DMS79 treated with DMSO at 0.1 percent for 48 hours (cell line): ENCODE data around the gene ZNF219.

Experiments
- DNase-seq: peaks from one replicate; lab custom pipeline; 2025; lab: John Stamatoyannopoulos, UW

The ZNF219 gene

GRCh38 chr14:21084998-21085853 lies 13.2 kb downstream of the ZNF219 start:
- peak; percentile 25 for DNase-seq

DNA sequence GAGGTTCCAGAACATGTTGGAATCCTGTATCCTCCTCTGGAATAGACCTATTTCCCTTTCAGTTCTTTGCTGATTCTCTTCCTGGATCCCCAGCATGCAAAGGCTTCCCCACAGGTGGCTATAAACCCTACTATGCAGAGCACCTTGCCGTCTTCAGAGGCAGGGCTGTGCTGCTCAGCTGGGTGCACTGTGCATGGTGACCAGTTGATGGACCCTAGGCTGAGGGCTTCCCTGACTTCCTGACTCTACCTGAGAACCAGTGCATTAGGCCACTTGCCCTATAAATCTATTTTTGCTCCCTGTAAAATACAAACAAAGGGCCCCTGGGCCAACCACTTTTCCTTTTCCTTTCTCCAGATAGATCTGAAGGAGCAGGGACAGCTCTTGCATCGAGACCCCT lies 14.1 kb downstream of the ZNF219 start:
- no peak for DNase-seq

GRCh38 chr14:21083565-21084325 lies 14.7 kb downstream of the ZNF219 start:
- no peak for DNase-seq

GRCh38 chr14:21081521-21082142 lies 16.8 kb downstream of the ZNF219 start:
- DNase-seq: no peak

GRCh38 chr14:21078726-21079125 lies 19.7 kb downstream of the ZNF219 start:
- no peak for DNase-seq

GRCh38 chr14:21078287-21078686 lies 20.2 kb downstream of the ZNF219 start:
- DNase-seq: no peak

- no peak for DNase-seq
Observed at GRCh38 chr14:21077672-21078071, 20.8 kb downstream of the ZNF219 start.

- peak; percentile 13 for DNase-seq
Observed at GRCh38 chr14:21075719-21076437, 22.6 kb downstream of the ZNF219 start.

- no peak for DNase-seq
Observed at GRCh38 chr14:21074398-21075272, 23.8 kb downstream of the ZNF219 start.

- no peak for DNase-seq
Observed at GRCh38 chr14:21073921-21074320, 24.5 kb downstream of the ZNF219 start.

DNA sequence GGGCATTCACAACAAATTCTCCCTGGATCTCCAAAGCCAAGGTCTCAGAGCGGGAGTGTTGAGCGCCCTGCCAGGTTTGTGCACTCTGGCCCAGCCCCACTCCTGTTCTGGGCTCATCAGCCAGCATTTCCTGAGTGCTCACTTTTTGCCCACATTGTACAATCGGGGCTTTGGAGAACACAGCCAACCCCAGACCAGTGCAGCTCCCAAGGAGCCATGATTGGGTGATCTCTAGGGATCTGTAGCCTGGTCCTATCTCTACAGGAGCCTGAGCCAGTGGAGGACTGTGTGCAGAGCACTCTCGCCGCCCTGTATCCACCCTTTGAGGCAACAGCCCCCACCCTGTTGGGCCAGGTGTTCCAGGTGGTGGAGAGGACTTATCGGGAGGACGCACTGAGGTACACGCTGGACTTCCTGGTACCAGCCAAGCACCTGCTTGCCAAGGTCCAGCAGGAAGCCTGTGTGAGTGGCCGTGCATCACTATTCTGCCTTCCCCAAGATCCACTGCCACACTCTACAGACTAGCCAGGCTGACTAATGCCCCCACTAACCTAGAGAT lies 25.6 kb downstream of the ZNF219 start:
- no peak for DNase-seq

GRCh38 chr14:21072031-21072473 lies 26.4 kb downstream of the ZNF219 start:
- no peak for DNase-seq

DNA sequence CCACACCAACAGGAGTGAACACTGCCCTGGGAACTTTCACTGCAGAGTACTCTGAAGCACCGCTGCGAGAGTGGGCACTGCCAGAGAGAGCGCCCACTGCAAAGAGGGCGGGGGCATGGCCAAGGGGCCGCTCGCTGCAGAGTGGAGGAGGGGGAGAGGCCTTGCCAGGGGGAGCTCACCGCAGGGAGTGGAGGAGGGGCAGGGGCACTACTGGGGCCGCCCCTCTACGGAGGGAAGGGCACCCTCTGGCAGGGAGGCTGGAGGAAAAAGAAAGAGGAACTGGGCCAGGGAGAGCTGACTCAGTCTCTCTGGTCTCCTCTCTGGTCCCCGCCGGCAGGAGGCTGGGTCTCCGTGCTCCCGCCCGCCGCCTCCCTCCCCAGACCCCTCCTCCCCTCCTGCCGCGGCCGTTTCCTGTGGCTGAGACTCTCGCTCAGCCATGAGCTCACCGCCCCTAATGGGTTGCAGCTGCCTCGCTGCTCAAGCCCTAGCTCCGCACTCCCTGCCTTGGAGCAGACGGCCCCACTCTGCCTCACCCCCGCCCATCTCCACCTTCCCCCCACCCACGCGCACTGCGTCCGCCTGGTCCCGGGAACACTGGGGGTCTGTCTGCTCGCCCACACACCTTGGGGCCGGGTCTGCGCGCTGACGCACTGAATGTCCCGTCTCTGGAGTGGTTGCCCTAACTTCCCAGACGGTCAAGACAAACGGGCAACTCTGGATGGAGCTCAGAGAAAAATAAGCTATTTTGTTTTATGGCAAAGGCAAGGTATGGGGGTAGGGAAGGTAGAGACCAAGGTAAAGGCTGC lies 27.0 kb downstream of the ZNF219 start:
- DNase-seq: peak; percentile 84

- peak; percentile 71 for DNase-seq
Observed at GRCh38 chr14:21070610-21071224, 27.7 kb downstream of the ZNF219 start.

DNA sequence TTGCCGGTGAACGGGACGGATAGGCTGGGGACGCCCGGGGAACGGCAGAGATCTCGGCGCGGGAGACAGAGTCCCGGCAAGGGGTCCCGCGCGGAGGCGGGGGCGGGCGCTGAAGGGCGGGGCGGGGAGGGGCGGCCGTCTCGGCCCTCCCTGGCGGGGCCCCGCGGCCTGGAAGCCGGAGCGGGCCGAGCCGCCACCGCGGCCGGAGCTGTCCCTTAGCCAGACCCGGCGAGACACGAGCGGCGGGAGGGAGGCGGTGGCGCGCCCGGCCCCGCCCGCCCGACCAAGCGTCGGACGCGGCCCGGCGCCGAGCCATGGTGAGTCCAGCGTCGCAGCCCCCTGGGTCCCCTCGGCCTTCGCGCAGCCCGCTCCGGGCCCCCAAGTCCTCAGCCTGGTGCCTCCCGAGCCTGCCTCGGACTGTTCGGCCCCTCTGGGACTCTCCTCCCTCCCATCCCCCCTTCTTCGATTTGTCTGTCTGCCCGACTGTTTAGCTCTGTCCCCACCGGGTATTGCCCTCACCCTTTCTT lies 28.3 kb downstream of the ZNF219 start, which contains the start of gene ARHGEF40:
Gene ARHGEF40, plus strand, starts transcription at position 222 of the 527 bp plus-strand sequence. Its CDS starts 93 bp downstream, at position 315.
- DNase-seq: no peak

DNA sequence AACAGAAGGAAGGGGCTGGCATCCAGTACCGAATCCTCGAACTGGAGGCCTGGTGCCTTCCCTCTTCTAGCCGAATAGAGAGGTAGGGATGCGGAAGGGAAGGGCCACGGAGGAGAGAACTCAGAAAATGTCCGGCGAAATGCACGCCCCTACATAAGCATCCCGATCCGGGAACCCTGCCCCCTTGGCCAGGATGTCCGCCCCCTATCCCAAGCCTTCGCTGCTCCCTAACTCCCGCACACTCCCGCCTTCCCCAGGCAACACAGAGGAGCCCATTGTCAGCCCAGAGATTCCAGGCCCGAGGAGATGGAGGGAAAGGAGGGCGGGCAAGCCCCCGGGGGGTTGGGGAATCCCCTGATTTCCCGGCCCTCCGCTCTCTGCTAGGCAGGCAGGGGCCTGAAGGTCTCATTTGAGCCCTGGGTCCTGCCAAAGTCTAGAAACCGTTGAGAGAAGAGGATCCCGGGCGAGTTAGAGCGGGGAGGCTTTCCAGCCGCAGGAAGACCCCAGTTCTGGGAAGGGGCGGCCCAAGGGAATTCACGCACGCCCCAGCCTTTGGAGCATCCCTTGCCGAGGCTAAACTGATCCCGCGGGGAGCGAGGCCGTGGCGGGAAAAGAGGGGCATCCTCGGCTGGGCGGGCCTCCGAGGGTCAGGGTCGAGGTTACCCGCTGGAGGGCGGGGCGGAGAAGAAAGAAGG lies 28.9 kb downstream of the ZNF219 start:
- peak; percentile 73 for DNase-seq

DNA sequence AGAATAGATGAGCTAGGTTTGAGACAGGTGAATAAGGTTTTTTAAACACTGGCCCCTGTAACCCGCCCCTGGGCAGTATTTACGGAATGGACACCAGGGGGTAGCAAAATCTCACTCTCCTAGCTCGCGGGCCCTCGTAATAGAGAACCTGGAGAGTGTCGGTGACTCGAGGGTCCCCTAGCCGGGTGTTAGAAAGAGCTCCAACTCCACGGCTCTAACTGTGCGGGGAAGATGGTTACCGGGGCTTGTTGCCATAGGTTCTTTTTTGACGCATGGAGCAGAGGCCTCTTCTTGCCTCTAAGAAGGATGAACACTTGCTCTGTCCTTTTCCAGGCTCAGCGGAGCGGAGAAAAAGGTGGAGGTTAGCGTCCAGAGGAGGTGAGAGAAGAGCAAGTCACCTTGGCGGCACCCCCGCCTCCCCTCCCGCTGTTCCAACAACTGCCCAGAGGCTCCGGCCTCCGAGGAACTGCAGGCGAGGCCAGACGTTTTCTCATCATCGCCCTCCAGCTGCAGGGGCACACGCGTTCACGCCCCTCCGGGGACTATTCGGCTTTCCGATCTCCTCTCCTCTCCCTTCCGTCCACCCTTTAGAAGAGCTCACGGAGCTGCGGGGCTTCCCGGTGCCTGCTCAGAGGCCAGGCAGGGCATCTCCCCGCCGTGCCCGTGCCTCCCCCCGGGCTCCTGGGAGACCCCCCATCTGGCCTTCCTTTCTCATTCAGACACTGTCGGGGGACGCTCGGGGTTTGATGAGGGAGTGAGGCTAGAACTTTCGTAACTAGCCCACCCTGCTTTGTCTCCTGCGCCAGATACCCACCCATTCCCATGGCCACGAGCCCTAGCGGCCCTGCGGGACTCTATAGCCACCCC lies 29.7 kb downstream of the ZNF219 start:
- peak; percentile 96 for DNase-seq
